Measurements from ENCODE around the gene SHROOM3. TPM values are rescaled to one million over a fixed set of nuclear protein-coding genes. Genes with fewer than 3 reads are reported as not detected.

The SHROOM3 gene
- total RNA-seq, 2 donors from 2014 or later: 18.1 to 21.8 TPM

DNA sequence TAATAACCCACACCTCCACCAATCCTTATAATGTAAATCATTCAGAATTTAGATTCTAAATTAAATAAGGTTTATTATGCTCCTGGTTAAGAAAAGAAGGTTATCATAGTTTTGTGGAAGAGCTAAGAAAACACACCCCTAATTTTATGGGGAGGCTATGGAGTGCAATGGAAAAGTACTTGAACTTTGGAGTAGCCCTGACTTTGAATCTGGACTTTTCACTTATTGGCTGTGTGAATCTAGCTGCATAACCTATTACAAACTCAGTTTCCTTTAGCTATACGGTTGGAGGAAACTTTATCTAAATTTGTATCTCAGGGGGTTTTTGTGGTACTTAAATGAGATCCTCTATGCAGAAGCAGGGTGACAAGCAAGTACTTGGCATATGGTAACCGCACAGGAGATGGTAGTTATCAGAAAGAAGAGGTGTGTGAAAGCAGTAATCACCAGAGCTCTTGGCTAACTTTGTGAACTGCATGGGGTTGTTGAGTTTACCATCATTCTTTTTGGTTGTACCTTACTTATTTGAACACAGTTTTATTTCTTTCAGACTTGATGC lies 143.1 kb downstream of the SHROOM3 start:
- Histone ChIP-seq H3K4me1 (ENCODE audit: control insufficient read depth, insufficient read depth, low read length) (no peaks in the 10 kb centered on the region), H3K9ac (ENCODE audit: extremely low read depth, low read length, poor library complexity, severe bottlenecking) (no peak overlapping the region), H3K27me3 (ENCODE audit: control insufficient read depth, insufficient read depth, low read length, poor library complexity, severe bottlenecking) (no peaks in the 10 kb centered on the region), H3K9me3 (ENCODE audit: control insufficient read depth, low read length) (no peaks in the 10 kb centered on the region), H3K27ac (ENCODE audit: low read depth, low read length) (no peak overlapping the region), H3K36me3 (ENCODE audit: control insufficient read depth, insufficient read depth, low read length) (no peaks in the 10 kb centered on the region), H3K4me3 (ENCODE audit: low read length) (no peak overlapping the region)
- H3K4me1 Mint-ChIP-seq: no peaks in the 10 kb centered on the region
- no peaks in the 10 kb centered on the region for H3K36me3 Mint-ChIP-seq (ENCODE audit: low read depth)
- no peak for DNase-seq
- TF ChIP-seq, protein P1, sequence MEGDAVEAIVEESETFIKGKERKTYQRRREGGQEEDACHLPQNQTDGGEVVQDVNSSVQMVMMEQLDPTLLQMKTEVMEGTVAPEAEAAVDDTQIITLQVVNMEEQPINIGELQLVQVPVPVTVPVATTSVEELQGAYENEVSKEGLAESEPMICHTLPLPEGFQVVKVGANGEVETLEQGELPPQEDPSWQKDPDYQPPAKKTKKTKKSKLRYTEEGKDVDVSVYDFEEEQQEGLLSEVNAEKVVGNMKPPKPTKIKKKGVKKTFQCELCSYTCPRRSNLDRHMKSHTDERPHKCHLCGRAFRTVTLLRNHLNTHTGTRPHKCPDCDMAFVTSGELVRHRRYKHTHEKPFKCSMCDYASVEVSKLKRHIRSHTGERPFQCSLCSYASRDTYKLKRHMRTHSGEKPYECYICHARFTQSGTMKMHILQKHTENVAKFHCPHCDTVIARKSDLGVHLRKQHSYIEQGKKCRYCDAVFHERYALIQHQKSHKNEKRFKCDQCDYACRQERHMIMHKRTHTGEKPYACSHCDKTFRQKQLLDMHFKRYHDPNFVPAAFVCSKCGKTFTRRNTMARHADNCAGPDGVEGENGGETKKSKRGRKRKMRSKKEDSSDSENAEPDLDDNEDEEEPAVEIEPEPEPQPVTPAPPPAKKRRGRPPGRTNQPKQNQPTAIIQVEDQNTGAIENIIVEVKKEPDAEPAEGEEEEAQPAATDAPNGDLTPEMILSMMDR (conservative IDR thresholded peaks at IDR 0.05): no peak
- H3K27me3 Mint-ChIP-seq (ENCODE audit: insufficient read depth): peaks cover 3% of the 10 kb centered on the region
- no peak overlapping the region for H3K27ac Mint-ChIP-seq
- H3K9me3 Mint-ChIP-seq: no peaks in the 10 kb centered on the region
- no peak overlapping the region for H3K4me3 Mint-ChIP-seq
- WGBS, 2 experiments (ENCODE audit: insufficient coverage in 1 of 2, insufficient read length in 1 of 2): 96 to 100% methylated on average over 1 to 2 of the region's 2 CpGs

DNA sequence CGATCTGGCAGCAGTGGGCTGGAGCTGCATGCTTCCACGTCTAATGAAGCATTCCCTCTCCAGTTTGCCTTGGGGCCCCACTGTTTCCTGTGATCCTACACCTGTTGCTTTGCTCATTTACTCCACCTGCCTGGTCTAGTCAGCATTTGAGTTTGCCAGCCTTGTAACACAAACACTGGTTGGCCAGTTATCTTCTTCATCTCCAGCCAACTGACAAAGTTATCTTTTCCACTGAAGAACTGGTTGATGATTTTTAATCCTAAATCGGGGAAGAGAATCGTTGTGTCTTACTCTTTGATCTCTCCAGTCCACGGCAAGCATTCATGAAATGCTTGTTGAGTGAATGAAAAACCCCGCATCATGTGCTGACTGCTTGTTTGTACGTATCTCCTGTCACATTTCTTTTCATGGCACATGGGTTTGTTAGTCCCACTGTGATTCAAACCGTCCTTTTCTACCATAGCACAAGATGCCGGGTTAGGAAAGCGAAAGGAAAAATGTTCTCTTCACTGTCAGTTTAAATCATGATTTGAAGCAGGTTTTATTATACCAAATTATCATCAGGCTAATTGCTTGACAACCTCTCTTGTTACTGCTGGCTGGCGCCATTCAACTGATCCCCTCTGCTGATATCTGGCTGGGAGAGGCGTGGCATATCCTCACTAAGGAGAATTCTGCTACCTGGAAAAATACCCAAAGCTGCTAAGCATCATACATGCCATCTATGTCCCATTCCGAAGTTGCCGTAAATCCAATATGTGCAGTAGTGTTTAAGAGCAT lies 144.8 kb downstream of the SHROOM3 start:
- no peaks in the 10 kb centered on the region for H3K36me3 Mint-ChIP-seq (ENCODE audit: low read depth)
- Histone ChIP-seq H3K27ac (ENCODE audit: low read depth, low read length) (no peak overlapping the region), H3K9ac (ENCODE audit: extremely low read depth, low read length, poor library complexity, severe bottlenecking) (no peak overlapping the region), H3K9me3 (ENCODE audit: control insufficient read depth, low read length) (no peaks in the 10 kb centered on the region), H3K27me3 (ENCODE audit: control insufficient read depth, insufficient read depth, low read length, poor library complexity, severe bottlenecking) (no peaks in the 10 kb centered on the region), H3K4me3 (ENCODE audit: low read length) (no peak overlapping the region), H3K36me3 (ENCODE audit: control insufficient read depth, insufficient read depth, low read length) (no peaks in the 10 kb centered on the region), H3K4me1 (ENCODE audit: control insufficient read depth, insufficient read depth, low read length) (no peaks in the 10 kb centered on the region)
- no peaks in the 10 kb centered on the region for H3K9me3 Mint-ChIP-seq
- peaks cover 3% of the 10 kb centered on the region for H3K27me3 Mint-ChIP-seq (ENCODE audit: insufficient read depth)
- no peak for DNase-seq
- peaks cover 3% of the 10 kb centered on the region for H3K4me1 Mint-ChIP-seq
- TF ChIP-seq, protein P1 (conservative IDR thresholded peaks at IDR 0.05): no peak
- no peak overlapping the region for H3K27ac Mint-ChIP-seq
- H3K4me3 Mint-ChIP-seq: no peak overlapping the region
- 91 to 96% methylated on average over 12 to 14 of the region's 14 CpGs for WGBS, 2 experiments (ENCODE audit: insufficient coverage in 1 of 2, insufficient read length in 1 of 2)

DNA sequence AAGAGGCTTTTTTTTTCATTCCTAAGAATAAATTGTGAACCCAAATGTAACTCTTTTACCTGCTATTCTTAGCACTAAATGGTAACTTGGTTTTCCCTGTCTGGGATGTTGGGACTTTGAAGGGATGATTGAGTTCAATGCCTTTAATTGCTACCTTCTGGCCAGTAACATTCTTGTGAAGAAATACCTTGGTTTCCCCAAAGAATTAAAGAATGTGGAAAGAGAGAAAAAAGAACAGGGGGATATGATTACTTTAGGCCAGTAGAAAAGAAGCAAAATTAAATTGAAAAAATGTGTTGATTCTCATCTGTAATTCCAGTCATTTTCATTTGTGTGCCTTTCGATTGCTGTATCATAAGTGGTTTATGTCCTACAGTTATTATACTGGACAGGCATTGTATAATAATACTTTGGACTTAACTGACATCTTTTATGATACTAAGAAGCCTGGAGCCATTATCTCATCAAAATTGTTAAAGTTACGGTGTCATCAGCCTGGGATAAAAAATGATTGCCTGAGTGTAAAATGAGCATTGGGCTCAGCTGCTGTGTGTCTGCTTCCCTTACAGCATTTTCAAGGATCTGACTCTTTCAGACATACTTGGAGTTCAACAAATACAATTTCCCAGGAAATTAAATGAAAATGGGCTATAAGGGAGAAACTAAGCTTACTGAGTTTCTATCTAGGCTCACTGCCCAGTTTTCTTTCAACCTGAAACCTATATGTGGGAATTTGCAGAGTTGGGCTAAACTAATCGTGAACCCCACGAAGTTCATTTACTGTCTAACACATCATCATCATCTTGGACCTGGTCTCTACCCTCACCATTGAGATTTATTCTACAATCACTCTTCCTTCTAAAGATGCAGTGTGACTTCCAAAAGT lies 146.3 kb downstream of the SHROOM3 start:
- Histone ChIP-seq H3K27me3 (ENCODE audit: control insufficient read depth, insufficient read depth, low read length, poor library complexity, severe bottlenecking) (no peaks in the 10 kb centered on the region), H3K4me1 (ENCODE audit: control insufficient read depth, insufficient read depth, low read length) (peaks cover 2% of the 10 kb centered on the region), H3K27ac (ENCODE audit: low read depth, low read length) (no peak overlapping the region), H3K36me3 (ENCODE audit: control insufficient read depth, insufficient read depth, low read length) (no peaks in the 10 kb centered on the region), H3K4me3 (ENCODE audit: low read length) (no peak overlapping the region), H3K9me3 (ENCODE audit: control insufficient read depth, low read length) (no peaks in the 10 kb centered on the region), H3K9ac (ENCODE audit: extremely low read depth, low read length, poor library complexity, severe bottlenecking) (no peak overlapping the region)
- TF ChIP-seq, protein P1 (conservative IDR thresholded peaks at IDR 0.05): no peak
- no peaks in the 10 kb centered on the region for H3K9me3 Mint-ChIP-seq
- H3K36me3 Mint-ChIP-seq (ENCODE audit: low read depth): no peaks in the 10 kb centered on the region
- peaks cover 16% of the 10 kb centered on the region for H3K4me1 Mint-ChIP-seq
- peaks cover 3% of the 10 kb centered on the region for H3K27me3 Mint-ChIP-seq (ENCODE audit: insufficient read depth)
- H3K4me3 Mint-ChIP-seq: no peak overlapping the region
- DNase-seq: no peak
- 93 to 95% methylated on average over 3 to 4 of the region's 4 CpGs for WGBS, 2 experiments (ENCODE audit: insufficient coverage in 1 of 2, insufficient read length in 1 of 2)
- no peak overlapping the region for H3K27ac Mint-ChIP-seq

All from endodermal cell (in vitro differentiated cells).